ENCODE data around the gene VSTM4. TPM values are rescaled to one million over a fixed set of nuclear protein-coding genes. Genes with fewer than 3 reads are reported as not detected.

VSTM4 gene
- total RNA-seq, 1 donor from 2014 or later, result 2.2 TPM

DNA sequence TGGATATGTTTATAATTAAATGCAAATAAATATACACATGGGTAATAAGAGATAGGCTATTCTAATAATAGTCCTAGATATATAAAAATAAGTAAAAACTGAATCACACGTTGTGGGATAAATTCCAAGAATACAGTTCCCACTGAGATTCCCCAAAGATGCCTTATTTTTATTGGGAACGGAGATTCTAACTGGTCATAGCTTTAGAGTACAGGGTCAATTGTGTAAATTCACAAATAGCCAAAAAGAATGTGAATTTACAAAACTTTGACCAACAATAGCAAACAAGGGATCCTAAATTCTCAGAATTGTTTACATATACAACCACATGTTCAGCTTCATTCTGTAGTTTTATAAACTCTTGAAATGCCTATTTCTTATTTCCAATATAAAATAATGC, 65.0 kb downstream of the VSTM4 start:
- no peak for DNase-seq (ENCODE audit: low read depth, low spot score)
- H3K27me3 Mint-ChIP-seq (ENCODE audit: low read depth), result no peaks in the 10 kb centered on the region
- H3K4me1 Mint-ChIP-seq, result peaks cover 7% of the 10 kb centered on the region
- H3K27ac Mint-ChIP-seq (ENCODE audit: unreplicated experiment), result no peak overlapping the region
- no peaks in the 10 kb centered on the region for H3K9me3 Mint-ChIP-seq
- no peak overlapping the region for H3K4me3 Mint-ChIP-seq
- TF ChIP-seq, protein P1, sequence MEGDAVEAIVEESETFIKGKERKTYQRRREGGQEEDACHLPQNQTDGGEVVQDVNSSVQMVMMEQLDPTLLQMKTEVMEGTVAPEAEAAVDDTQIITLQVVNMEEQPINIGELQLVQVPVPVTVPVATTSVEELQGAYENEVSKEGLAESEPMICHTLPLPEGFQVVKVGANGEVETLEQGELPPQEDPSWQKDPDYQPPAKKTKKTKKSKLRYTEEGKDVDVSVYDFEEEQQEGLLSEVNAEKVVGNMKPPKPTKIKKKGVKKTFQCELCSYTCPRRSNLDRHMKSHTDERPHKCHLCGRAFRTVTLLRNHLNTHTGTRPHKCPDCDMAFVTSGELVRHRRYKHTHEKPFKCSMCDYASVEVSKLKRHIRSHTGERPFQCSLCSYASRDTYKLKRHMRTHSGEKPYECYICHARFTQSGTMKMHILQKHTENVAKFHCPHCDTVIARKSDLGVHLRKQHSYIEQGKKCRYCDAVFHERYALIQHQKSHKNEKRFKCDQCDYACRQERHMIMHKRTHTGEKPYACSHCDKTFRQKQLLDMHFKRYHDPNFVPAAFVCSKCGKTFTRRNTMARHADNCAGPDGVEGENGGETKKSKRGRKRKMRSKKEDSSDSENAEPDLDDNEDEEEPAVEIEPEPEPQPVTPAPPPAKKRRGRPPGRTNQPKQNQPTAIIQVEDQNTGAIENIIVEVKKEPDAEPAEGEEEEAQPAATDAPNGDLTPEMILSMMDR (conservative IDR thresholded peaks at IDR 0.05), result no peak
- H3K36me3 Mint-ChIP-seq (ENCODE audit: low read depth), result peaks cover 4% of the 10 kb centered on the region

- TF ChIP-seq, protein P1 (conservative IDR thresholded peaks at IDR 0.05), result no peak
- no peak overlapping the region for H3K4me3 Mint-ChIP-seq
- no peaks in the 10 kb centered on the region for H3K27me3 Mint-ChIP-seq (ENCODE audit: low read depth)
- peaks cover under 1% of the 10 kb centered on the region for H3K4me1 Mint-ChIP-seq
- peaks cover 2% of the 10 kb centered on the region for H3K36me3 Mint-ChIP-seq (ENCODE audit: low read depth)
- DNase-seq (ENCODE audit: low read depth, low spot score), result no peak
- H3K27ac Mint-ChIP-seq (ENCODE audit: unreplicated experiment), result no peak overlapping the region
- H3K9me3 Mint-ChIP-seq, result no peaks in the 10 kb centered on the region
These were observed 65.7 kb downstream of the VSTM4 start for GRCh38 chr10:49049660-49050059.

DNA sequence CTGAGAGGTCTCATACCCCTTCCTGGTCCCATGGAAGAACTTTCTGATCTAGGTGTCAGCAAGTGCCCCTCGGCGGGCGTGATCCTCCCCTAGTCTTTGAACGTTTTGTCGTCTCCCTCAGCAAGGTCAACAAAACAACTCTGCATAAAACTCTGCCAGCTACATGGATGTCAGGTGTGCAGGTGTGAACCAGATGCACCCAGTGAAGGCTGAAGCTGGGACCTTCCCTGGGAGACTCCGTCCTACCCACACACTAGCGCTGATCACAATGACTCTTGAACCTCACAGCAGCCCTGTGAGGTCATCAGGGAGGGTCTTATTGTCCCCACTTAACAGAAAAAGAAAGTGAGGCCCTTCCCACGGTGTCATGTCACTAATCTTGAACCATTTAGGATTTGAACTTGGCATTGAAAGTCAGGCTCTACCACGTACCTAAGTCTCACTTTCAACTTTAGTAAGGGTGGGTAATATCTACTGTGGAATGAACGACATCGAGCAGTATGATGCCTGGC, 68.1 kb downstream of the VSTM4 start:
- Mint-ChIP-seq H3K27me3 (ENCODE audit: low read depth) (no peaks in the 10 kb centered on the region), H3K9me3 (no peaks in the 10 kb centered on the region), H3K36me3 (ENCODE audit: low read depth) (peaks cover 2% of the 10 kb centered on the region), H3K27ac (ENCODE audit: unreplicated experiment) (no peak overlapping the region), H3K4me3 (no peak overlapping the region), H3K4me1 (no peaks in the 10 kb centered on the region)
- DNase-seq (ENCODE audit: low read depth, low spot score), result no peak
- TF ChIP-seq, protein P1 (conservative IDR thresholded peaks at IDR 0.05), result no peak

DNA sequence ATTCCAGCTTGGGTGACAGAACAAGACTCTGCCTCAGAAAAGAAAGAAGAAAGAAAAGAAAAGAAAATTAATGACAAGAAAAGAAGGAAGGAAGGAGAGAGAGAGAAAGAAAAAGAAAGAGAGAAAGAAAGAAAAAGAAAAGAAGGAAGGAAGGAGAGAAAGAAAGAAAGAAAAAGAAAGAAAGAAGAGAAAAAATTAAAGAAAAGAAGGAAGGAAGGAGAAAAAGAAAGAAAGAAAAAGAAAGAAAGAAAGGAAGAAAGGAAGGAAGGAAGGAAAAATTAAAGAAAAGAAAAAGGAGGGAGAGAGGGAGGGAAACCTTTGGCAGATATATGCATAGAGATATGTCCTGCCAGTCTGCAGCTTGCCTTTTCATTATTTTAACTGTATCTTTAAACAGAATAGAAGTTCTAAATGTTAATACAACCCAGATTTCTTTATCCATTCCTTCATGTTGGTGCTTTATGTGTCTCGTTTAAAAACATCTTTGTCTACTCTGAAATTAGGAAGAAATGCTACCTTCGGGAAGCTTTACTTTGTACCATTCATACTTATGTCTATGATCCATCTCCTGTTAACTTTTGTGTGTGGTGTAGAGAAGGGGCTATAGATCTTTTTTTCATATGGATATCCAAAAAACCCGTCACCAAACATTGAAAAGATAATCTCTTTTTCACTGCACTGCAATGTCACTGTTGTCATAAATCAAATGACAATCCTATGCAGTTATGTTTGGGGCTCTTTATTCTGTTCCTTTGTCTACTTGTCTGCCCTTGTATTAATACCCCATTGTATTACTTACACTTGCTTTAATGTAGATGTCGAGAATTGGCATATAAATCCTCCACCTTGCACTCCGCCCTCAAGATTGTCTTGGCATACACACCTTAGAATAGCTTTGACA, 70.8 kb downstream of the VSTM4 start:
- Mint-ChIP-seq H3K9me3 (no peaks in the 10 kb centered on the region), H3K4me1 (peaks cover 4% of the 10 kb centered on the region), H3K4me3 (no peak overlapping the region), H3K27me3 (ENCODE audit: low read depth) (no peaks in the 10 kb centered on the region), H3K27ac (ENCODE audit: unreplicated experiment) (no peak overlapping the region), H3K36me3 (ENCODE audit: low read depth) (peaks cover 2% of the 10 kb centered on the region)
- TF ChIP-seq, protein P1 (conservative IDR thresholded peaks at IDR 0.05), result no peak
- no peak for DNase-seq (ENCODE audit: low read depth, low spot score)

GRCh38 chr10:49040601-49041000, 74.7 kb downstream of the VSTM4 start:
- DNase-seq (ENCODE audit: low read depth, low spot score), result no peak
- Mint-ChIP-seq H3K36me3 (ENCODE audit: low read depth) (no peaks in the 10 kb centered on the region), H3K4me3 (no peak overlapping the region), H3K27ac (ENCODE audit: unreplicated experiment) (no peak overlapping the region), H3K4me1 (peaks cover 4% of the 10 kb centered on the region), H3K9me3 (no peaks in the 10 kb centered on the region), H3K27me3 (ENCODE audit: low read depth) (no peaks in the 10 kb centered on the region)
- TF ChIP-seq, protein P1 (conservative IDR thresholded peaks at IDR 0.05), result no peak

Data from neural crest cell (in vitro differentiated cells).